ENCODE data around the gene SUPT4H1. TPM values are rescaled to one million over a fixed set of nuclear protein-coding genes. Genes with fewer than 3 reads are reported as not detected.

The SUPT4H1 gene
- polyA plus RNA-seq, 1 donor (not counting 4 experiments of a cell fraction or from before 2014, with no cell fraction given) = 206 TPM

GRCh38 chr17:58367461-58367860 is 15.5 kb upstream of the SUPT4H1 start:
- no peak for FAIRE-seq
- dilution Hi-C loops (cut with MboI; ENCODE audit: extremely low pct_ligation_motif_present, low sequenced_read_pairs) = no loop called here
- Histone ChIP-seq H3K27ac (ENCODE audit: control insufficient read depth, insufficient read depth, low read length) (no peak overlapping the region), H3K9ac (ENCODE audit: control insufficient read depth, extremely low read depth, insufficient read depth, low read length) (no peak overlapping the region), H3K36me3 (ENCODE audit: control insufficient read depth in 2 of 2, extremely low read depth in 1 of 2, insufficient read depth in 2 of 2, low read length in 2 of 2) (peaks cover 22 to 39% of the 10 kb centered on the region in 2 experiments), H3K4me2 (ENCODE audit: control insufficient read depth, extremely low read depth, insufficient read depth, low read depth, low read length) (no peak overlapping the region), H3K79me2 (ENCODE audit: control insufficient read depth, insufficient read depth, low read length) (peaks cover 21% of the 10 kb centered on the region), H3K4me3 (ENCODE audit: control insufficient read depth in 2 of 3, extremely low read depth in 1 of 3, insufficient read depth in 2 of 3, low read depth in 1 of 3, low read length in 3 of 3) (no peak overlapping the region), H3K4me1 (ENCODE audit: control insufficient read depth, extremely low read depth, insufficient read depth, low read length) (peaks cover 30% of the 10 kb centered on the region), H3K9me3 (ENCODE audit: control insufficient read depth, low read depth, low read length) (no peaks in the 10 kb centered on the region), H2AFZ (ENCODE audit: control insufficient read depth, low read length) (no peak overlapping the region), H4K20me1 (ENCODE audit: control insufficient read depth, extremely low read depth, insufficient read depth, low read length) (peaks cover 5% of the 10 kb centered on the region), H3K27me3 (ENCODE audit: control insufficient read depth, extremely low read depth, insufficient read depth, low read length) (no peaks in the 10 kb centered on the region), H3K9me1 (ENCODE audit: control insufficient read depth, extremely low read depth, insufficient read depth, low read length) (peaks cover 4% of the 10 kb centered on the region)
- no peak for DNase-seq (ENCODE audit: low read depth, low spot score)
- TF ChIP-seq EZH2 (IDR thresholded peaks at IDR 0.05; ENCODE audit: low read length) (no peak), CTCF (optimal IDR thresholded peaks at IDR 0.05 in 1 of 3, IDR thresholded peaks at IDR 0.05 in 1 of 3, conservative IDR thresholded peaks at IDR 0.05 in 1 of 3; ENCODE audit: extremely low read depth in 1 of 3, insufficient read depth in 2 of 3, low read length in 3 of 3) (no peak)

- DNase-seq (ENCODE audit: low read depth, low spot score) (no peak), FAIRE-seq (no peak)
- dilution Hi-C loops (cut with MboI; ENCODE audit: extremely low pct_ligation_motif_present, low sequenced_read_pairs) = no loop called here
- Histone ChIP-seq H2AFZ (ENCODE audit: control insufficient read depth, low read length) (no peak overlapping the region), H3K27me3 (ENCODE audit: control insufficient read depth, extremely low read depth, insufficient read depth, low read length) (no peaks in the 10 kb centered on the region), H3K9ac (ENCODE audit: control insufficient read depth, extremely low read depth, insufficient read depth, low read length) (no peak overlapping the region), H3K27ac (ENCODE audit: control insufficient read depth, insufficient read depth, low read length) (no peak overlapping the region), H3K4me3 (ENCODE audit: control insufficient read depth in 2 of 3, extremely low read depth in 1 of 3, insufficient read depth in 2 of 3, low read depth in 1 of 3, low read length in 3 of 3) (no peak overlapping the region), H3K36me3 (ENCODE audit: control insufficient read depth in 2 of 2, extremely low read depth in 1 of 2, insufficient read depth in 2 of 2, low read length in 2 of 2) (peaks cover 27 to 48% of the 10 kb centered on the region in 2 experiments), H3K9me3 (ENCODE audit: control insufficient read depth, low read depth, low read length) (no peaks in the 10 kb centered on the region), H4K20me1 (ENCODE audit: control insufficient read depth, extremely low read depth, insufficient read depth, low read length) (peaks cover 5% of the 10 kb centered on the region), H3K79me2 (ENCODE audit: control insufficient read depth, insufficient read depth, low read length) (peaks cover 20% of the 10 kb centered on the region), H3K9me1 (ENCODE audit: control insufficient read depth, extremely low read depth, insufficient read depth, low read length) (peaks cover 4% of the 10 kb centered on the region), H3K4me1 (ENCODE audit: control insufficient read depth, extremely low read depth, insufficient read depth, low read length) (peaks cover 30% of the 10 kb centered on the region), H3K4me2 (ENCODE audit: control insufficient read depth, extremely low read depth, insufficient read depth, low read depth, low read length) (no peak overlapping the region)
- no peak for TF ChIP-seq EZH2 (IDR thresholded peaks at IDR 0.05; ENCODE audit: low read length)
- no peak for TF ChIP-seq CTCF (optimal IDR thresholded peaks at IDR 0.05 in 1 of 3, IDR thresholded peaks at IDR 0.05 in 1 of 3, conservative IDR thresholded peaks at IDR 0.05 in 1 of 3; ENCODE audit: extremely low read depth in 1 of 3, insufficient read depth in 2 of 3, low read length in 3 of 3)
Observed at GRCh38 chr17:58365980-58366595, 14.1 kb upstream of the SUPT4H1 start.
